ENCODE measurements around the gene PTBP1. TPM values are rescaled to one million over a fixed set of nuclear protein-coding genes. Genes with fewer than 3 reads are reported as not detected.

Gene PTBP1
- total and polyA plus RNA-seq, 2 of the 13 experiments (the other 11 are each of a cell fraction or from before 2014, with no cell fraction given) = 195 to 288 TPM

DNA sequence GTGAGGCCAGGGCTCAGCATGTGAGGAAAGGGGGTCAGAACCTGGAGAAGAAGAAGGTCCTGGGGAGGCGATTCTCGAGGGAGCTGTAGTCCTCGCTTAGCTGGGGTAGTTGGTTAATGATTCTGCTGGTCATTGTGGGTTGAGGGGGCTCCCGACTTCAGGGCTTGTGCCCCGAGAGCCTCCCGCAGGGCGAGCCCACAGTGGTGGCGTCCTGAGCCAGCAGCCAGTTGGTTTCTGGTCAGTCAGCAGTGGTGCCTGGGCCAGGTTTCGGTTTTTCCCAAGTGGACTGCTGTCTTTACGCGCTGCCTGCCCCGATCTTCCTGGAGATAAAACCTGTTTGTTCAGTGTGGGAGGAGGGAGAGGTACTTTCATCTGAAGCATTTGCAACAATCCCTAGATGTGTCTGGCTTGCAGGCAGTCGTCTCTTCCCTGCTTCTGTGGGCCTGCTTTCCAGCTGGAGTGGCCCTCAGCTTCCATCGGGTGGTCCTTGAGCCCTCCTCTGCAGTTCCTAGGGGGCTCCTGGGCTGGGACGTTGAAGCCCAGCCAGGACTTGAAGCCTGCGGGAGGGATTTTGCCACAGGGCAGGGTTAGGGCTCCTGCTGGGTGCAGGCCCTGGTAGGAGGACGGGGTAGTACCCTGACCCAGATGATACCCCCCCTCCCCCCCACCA is 3.2 kb downstream of the PTBP1 start (continued):
- TF ChIP-seq, protein P1, sequence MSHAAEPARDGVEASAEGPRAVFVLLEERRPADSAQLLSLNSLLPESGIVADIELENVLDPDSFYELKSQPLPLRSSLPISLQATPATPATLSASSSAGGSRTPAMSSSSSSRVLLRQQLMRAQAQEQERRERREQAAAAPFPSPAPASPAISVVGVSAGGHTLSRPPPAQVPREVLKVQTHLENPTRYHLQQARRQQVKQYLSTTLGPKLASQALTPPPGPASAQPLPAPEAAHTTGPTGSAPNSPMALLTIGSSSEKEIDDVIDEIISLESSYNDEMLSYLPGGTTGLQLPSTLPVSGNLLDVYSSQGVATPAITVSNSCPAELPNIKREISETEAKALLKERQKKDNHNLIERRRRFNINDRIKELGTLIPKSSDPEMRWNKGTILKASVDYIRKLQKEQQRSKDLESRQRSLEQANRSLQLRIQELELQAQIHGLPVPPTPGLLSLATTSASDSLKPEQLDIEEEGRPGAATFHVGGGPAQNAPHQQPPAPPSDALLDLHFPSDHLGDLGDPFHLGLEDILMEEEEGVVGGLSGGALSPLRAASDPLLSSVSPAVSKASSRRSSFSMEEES (CRISPR knock-in tag; IDR thresholded peaks at IDR 0.05) = no peak
- TF ChIP-seq ZNF296 (CRISPR knock-in tag; conservative IDR thresholded peaks at IDR 0.05) = no peak
- peak; percentile 61; the same call in 1 of the 2 replicates for TF ChIP-seq ZBTB7B (CRISPR knock-in tag; IDR thresholded peaks at IDR 0.05)
- TF ChIP-seq MIER3 (CRISPR knock-in tag; IDR thresholded peaks at IDR 0.05; ENCODE audit: borderline replicate concordance) = no peak
- no peak for TF ChIP-seq FOXA1 (IDR thresholded peaks at IDR 0.05)
- peak; percentile 51; the same call in 1 of the 2 replicates for TF ChIP-seq FOXA1 (CRISPR knock-in tag; IDR thresholded peaks at IDR 0.05)
- no peak for TF ChIP-seq HNF4G (IDR thresholded peaks at IDR 0.05; ENCODE audit: borderline replicate concordance, low read depth, low read length)
- no peak for TF ChIP-seq HNF4G (CRISPR knock-in tag; IDR thresholded peaks at IDR 0.05; ENCODE audit: borderline replicate concordance, low read depth)
- TF ChIP-seq, protein P2, sequence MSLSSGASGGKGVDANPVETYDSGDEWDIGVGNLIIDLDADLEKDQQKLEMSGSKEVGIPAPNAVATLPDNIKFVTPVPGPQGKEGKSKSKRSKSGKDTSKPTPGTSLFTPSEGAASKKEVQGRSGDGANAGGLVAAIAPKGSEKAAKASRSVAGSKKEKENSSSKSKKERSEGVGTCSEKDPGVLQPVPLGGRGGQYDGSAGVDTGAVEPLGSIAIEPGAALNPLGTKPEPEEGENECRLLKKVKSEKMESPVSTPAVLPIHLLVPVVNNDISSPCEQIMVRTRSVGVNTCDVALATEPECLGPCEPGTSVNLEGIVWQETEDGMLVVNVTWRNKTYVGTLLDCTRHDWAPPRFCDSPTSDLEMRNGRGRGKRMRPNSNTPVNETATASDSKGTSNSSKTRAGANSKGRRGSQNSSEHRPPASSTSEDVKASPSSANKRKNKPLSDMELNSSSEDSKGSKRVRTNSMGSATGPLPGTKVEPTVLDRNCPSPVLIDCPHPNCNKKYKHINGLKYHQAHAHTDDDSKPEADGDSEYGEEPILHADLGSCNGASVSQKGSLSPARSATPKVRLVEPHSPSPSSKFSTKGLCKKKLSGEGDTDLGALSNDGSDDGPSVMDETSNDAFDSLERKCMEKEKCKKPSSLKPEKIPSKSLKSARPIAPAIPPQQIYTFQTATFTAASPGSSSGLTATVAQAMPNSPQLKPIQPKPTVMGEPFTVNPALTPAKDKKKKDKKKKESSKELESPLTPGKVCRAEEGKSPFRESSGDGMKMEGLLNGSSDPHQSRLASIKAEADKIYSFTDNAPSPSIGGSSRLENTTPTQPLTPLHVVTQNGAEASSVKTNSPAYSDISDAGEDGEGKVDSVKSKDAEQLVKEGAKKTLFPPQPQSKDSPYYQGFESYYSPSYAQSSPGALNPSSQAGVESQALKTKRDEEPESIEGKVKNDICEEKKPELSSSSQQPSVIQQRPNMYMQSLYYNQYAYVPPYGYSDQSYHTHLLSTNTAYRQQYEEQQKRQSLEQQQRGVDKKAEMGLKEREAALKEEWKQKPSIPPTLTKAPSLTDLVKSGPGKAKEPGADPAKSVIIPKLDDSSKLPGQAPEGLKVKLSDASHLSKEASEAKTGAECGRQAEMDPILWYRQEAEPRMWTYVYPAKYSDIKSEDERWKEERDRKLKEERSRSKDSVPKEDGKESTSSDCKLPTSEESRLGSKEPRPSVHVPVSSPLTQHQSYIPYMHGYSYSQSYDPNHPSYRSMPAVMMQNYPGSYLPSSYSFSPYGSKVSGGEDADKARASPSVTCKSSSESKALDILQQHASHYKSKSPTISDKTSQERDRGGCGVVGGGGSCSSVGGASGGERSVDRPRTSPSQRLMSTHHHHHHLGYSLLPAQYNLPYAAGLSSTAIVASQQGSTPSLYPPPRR (CRISPR knock-in tag; IDR thresholded peaks at IDR 0.05; ENCODE audit: borderline replicate concordance) = no peak
- no peak for TF ChIP-seq STAG1 (CRISPR knock-in tag; IDR thresholded peaks at IDR 0.05)
- TF ChIP-seq, protein P3, sequence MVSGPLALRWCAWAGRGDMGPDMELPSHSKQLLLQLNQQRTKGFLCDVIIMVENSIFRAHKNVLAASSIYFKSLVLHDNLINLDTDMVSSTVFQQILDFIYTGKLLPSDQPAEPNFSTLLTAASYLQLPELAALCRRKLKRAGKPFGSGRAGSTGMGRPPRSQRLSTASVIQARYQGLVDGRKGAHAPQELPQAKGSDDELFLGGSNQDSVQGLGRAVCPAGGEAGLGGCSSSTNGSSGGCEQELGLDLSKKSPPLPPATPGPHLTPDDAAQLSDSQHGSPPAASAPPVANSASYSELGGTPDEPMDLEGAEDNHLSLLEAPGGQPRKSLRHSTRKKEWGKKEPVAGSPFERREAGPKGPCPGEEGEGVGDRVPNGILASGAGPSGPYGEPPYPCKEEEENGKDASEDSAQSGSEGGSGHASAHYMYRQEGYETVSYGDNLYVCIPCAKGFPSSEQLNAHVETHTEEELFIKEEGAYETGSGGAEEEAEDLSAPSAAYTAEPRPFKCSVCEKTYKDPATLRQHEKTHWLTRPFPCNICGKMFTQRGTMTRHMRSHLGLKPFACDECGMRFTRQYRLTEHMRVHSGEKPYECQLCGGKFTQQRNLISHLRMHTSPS (CRISPR knock-in tag; IDR thresholded peaks at IDR 0.05; ENCODE audit: low read depth) = 0 out of 2 replicates have a peak, but pooled peaks have one; percentile 6
- TF ChIP-seq, protein P4, sequence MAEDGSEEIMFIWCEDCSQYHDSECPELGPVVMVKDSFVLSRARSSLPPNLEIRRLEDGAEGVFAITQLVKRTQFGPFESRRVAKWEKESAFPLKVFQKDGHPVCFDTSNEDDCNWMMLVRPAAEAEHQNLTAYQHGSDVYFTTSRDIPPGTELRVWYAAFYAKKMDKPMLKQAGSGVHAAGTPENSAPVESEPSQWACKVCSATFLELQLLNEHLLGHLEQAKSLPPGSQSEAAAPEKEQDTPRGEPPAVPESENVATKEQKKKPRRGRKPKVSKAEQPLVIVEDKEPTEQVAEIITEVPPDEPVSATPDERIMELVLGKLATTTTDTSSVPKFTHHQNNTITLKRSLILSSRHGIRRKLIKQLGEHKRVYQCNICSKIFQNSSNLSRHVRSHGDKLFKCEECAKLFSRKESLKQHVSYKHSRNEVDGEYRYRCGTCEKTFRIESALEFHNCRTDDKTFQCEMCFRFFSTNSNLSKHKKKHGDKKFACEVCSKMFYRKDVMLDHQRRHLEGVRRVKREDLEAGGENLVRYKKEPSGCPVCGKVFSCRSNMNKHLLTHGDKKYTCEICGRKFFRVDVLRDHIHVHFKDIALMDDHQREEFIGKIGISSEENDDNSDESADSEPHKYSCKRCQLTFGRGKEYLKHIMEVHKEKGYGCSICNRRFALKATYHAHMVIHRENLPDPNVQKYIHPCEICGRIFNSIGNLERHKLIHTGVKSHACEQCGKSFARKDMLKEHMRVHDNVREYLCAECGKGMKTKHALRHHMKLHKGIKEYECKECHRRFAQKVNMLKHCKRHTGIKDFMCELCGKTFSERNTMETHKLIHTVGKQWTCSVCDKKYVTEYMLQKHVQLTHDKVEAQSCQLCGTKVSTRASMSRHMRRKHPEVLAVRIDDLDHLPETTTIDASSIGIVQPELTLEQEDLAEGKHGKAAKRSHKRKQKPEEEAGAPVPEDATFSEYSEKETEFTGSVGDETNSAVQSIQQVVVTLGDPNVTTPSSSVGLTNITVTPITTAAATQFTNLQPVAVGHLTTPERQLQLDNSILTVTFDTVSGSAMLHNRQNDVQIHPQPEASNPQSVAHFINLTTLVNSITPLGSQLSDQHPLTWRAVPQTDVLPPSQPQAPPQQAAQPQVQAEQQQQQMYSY (CRISPR knock-in tag; IDR thresholded peaks at IDR 0.05) = peak; percentile 71
- no peak for TF ChIP-seq ZNF709 (CRISPR knock-in tag; IDR thresholded peaks at IDR 0.05)
- TF ChIP-seq, protein P5, sequence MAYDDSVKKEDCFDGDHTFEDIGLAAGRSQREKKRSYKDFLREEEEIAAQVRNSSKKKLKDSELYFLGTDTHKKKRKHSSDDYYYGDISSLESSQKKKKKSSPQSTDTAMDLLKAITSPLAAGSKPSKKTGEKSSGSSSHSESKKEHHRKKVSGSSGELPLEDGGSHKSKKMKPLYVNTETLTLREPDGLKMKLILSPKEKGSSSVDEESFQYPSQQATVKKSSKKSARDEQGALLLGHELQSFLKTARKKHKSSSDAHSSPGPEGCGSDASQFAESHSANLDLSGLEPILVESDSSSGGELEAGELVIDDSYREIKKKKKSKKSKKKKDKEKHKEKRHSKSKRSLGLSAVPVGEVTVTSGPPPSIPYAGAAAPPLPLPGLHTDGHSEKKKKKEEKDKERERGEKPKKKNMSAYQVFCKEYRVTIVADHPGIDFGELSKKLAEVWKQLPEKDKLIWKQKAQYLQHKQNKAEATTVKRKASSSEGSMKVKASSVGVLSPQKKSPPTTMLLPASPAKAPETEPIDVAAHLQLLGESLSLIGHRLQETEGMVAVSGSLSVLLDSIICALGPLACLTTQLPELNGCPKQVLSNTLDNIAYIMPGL (CRISPR knock-in tag; IDR thresholded peaks at IDR 0.05; ENCODE audit: borderline replicate concordance in 1 of 2, low read depth in 1 of 2) = 0 out of 4 replicates have a peak, but pooled peaks of 1 of the 2 experiments have one; percentile 10
- no peak for TF ChIP-seq ZNF33B (CRISPR knock-in tag; IDR thresholded peaks at IDR 0.05)
